GM23338 (cell line): ENCODE data around the gene PLEKHS1.
"Not testable (repeated sequence)": the region's sequence is repeated elsewhere in the genome, so short reads cannot be mapped to it uniquely, and the experiment has no call there.

ENCODE experiments used
- CTCF ChIP-seq, 2 experiments: fragments of 200-600 bp in 1 of 2; sonication (generic) in 1 of 2; conservative IDR thresholded peaks; 2 replicates each; pipeline versions ENCODE4 v1.5.1 to v1.6.1; 2016 to 2017; ENCODE audit warnings: antibody characterized with exemption in 2 of 2, low read depth in 2 of 2, mild to moderate bottlenecking in 2 of 2, moderate library complexity in 1 of 2
- EZH2 ChIP-seq: fragments of 200-600 bp; sonication (generic); IDR thresholded peaks from one replicate; pipeline ENCODE4 v1.8.0; 2017; ENCODE audit warnings: antibody characterized with exemption, mild to moderate bottlenecking, low read depth; ENCODE audit not compliant: unreplicated experiment
- EZH2phosphoT487 ChIP-seq: fragments of 200-600 bp; sonication (generic); IDR thresholded peaks from one replicate; pipeline ENCODE4 v1.8.1; 2018; ENCODE audit warnings: antibody characterized with exemption; ENCODE audit not compliant: unreplicated experiment
- STAT1 ChIP-seq: IDR thresholded peaks from one replicate; pipeline ENCODE4 v1.6.1; 2016; ENCODE audit warnings: antibody characterized with exemption; ENCODE audit not compliant: unreplicated experiment
- TF ChIP-seq, protein P1 (sequence below): IDR thresholded peaks from 2 replicates; pipeline ENCODE4 v1.6.1; 2016; ENCODE audit warnings: antibody characterized with exemption

GRCh38 chr10:113814700-113815099 lies 63.2 kb downstream of the PLEKHS1 start:
- TF ChIP-seq EZH2; EZH2phosphoT487; CTCF (conservative IDR thresholded peaks at IDR 0.05; ENCODE audit: low read depth in 2 of 2); STAT1: not testable (repeated sequence)
- TF ChIP-seq, protein P1, sequence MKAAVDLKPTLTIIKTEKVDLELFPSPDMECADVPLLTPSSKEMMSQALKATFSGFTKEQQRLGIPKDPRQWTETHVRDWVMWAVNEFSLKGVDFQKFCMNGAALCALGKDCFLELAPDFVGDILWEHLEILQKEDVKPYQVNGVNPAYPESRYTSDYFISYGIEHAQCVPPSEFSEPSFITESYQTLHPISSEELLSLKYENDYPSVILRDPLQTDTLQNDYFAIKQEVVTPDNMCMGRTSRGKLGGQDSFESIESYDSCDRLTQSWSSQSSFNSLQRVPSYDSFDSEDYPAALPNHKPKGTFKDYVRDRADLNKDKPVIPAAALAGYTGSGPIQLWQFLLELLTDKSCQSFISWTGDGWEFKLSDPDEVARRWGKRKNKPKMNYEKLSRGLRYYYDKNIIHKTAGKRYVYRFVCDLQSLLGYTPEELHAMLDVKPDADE, result not testable (repeated sequence)
